Common myeloid progenitor, CD34-positive (primary cell): ENCODE results near the gene DQX1.
"Not testable (repeated sequence)": the region's sequence is repeated elsewhere in the genome, so short reads cannot be mapped to it uniquely, and the experiment has no call there.

Source experiments
- CTCF ChIA-PET: fragments of 350-600 bp; sonication (Branson Sonifier 250); formaldehyde crosslinking; loops from one replicate; lab custom pipeline; 2021; ENCODE audit warnings: antibody characterized with exemption; lab: Charles Lee
- POLR2A ChIA-PET: fragments of 350-600 bp; sonication (Branson Sonifier 250); formaldehyde crosslinking; loops from one replicate; lab custom pipeline; 2021; ENCODE audit warnings: antibody characterized with exemption; lab: Charles Lee
- DNase-seq, 3 donors: peaks; one replicate each; pipeline versions ENCODE4 v3.0.0 to v3.0.0-alpha.2; 2013
- H3K27ac ChIP-seq, 2 experiments: 1 replicate in 1 of 2; 2 replicates in 1 of 2; pipeline ENCODE4 v1.7.0; 2013; ENCODE audit warnings: inconsistent platforms in 2 of 2, low read length in 2 of 2, mild to moderate bottlenecking in 2 of 2, low read depth in 1 of 2, moderate library complexity in 1 of 2; ENCODE audit not compliant: severe bottlenecking in 2 of 2, insufficient read depth in 1 of 2, poor library complexity in 1 of 2
- H3K27me3 ChIP-seq, 5 experiments: replicated peaks in 2 of 5; 1 replicate in 3 of 5; 2 replicates in 2 of 5; pipeline versions ENCODE4 v1.6.1 to v1.7.0; 2013; ENCODE audit warnings: low read length in 4 of 5, mild to moderate bottlenecking in 2 of 5, moderate library complexity in 2 of 5, inconsistent platforms in 1 of 5; ENCODE audit not compliant: insufficient read depth in 5 of 5, control insufficient read depth in 4 of 5
- H3K36me3 ChIP-seq, 4 experiments: 1 replicate in 2 of 4; 2 replicates in 2 of 4; pipeline versions ENCODE4 v1.6.1 to v1.7.0; 2013; ENCODE audit warnings: low read length in 3 of 4, control low read depth in 1 of 4, mild to moderate bottlenecking in 1 of 4; ENCODE audit not compliant: control insufficient read depth in 4 of 4, insufficient read depth in 4 of 4
- H3K4me1 ChIP-seq, 4 experiments: 1 replicate in 3 of 4; 2 replicates in 1 of 4; pipeline versions ENCODE4 v1.6.1 to v1.7.1; 2013; ENCODE audit warnings: low read length in 3 of 4, mild to moderate bottlenecking in 3 of 4, control low read depth in 1 of 4, inconsistent platforms in 1 of 4, moderate library complexity in 1 of 4; ENCODE audit not compliant: control insufficient read depth in 4 of 4, insufficient read depth in 4 of 4; ENCODE audit errors: control extremely low read depth in 1 of 4
- H3K4me3 ChIP-seq, 7 experiments: 1 replicate in 4 of 7; 2 replicates in 3 of 7; pipeline versions ENCODE4 v1.5.1 to v1.7.0; 2013; ENCODE audit warnings: mild to moderate bottlenecking in 7 of 7, low read length in 6 of 7, moderate library complexity in 6 of 7, inconsistent platforms in 2 of 7, low read depth in 2 of 7, control low read depth in 1 of 7; ENCODE audit not compliant: insufficient read depth in 4 of 7, control insufficient read depth in 1 of 7; ENCODE audit errors: extremely low read depth in 1 of 7
- H3K9me3 ChIP-seq, 5 experiments: 1 replicate in 4 of 5; 2 replicates in 1 of 5; pipeline versions ENCODE4 v1.6.1 to v1.7.1; 2013; ENCODE audit warnings: low read length in 4 of 5, mild to moderate bottlenecking in 2 of 5, inconsistent platforms in 1 of 5, low read depth in 1 of 5, moderate library complexity in 1 of 5; ENCODE audit not compliant: control insufficient read depth in 4 of 5, insufficient read depth in 2 of 5; ENCODE audit errors: control extremely low read depth in 1 of 5
- WGBS: methylation state at CpG from one replicate; pipeline ENCODE4 v1.1.5; 2013; ENCODE audit not compliant: insufficient coverage; 5-methylcytosine and 5-hydroxymethylcytosine counted together

Gene DQX1

DNA sequence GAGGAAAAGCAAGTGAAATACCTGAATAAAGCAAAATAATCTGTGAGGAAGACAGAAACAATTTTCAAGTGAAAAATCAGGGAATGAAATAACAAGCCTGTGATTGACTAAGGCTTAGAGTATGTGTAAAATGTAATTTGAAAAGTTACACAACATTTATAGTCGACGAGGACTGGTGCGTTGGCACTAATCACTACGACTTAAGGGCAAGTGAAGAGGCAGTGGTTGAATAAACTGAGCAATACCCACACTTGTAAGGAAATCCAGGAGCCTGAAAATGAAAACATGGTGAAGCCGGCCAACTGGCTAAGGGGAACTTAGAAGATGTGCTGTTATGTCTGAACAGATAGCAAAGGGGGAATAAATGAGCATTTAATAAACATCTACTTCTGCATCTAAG, 41.9 kb upstream of the DQX1 start:
- H3K4me1 ChIP-seq: peaks cover 4 to 52% (median 10%) of the 10 kb centered on the region in 4 experiments
- no peaks in the 10 kb centered on the region for H3K9me3 ChIP-seq
- ChIA-PET CTCF (interaction anchor here (1.0 to 4.5 kb wide), 4 partner anchors 9 to 23 kb away, joined by 4 to 23 read pairs (median 5); no protein-coding TSS in a partner anchor), POLR2A (no interaction called here)
- H3K4me3 ChIP-seq: no peak overlapping the region
- H3K27me3 ChIP-seq: no peaks in the 10 kb centered on the region
- H3K36me3 ChIP-seq: no peaks in the 10 kb centered on the region
- H3K27ac ChIP-seq: no peak overlapping the region
- 93% methylated on average over 5 of the region's 5 CpGs for WGBS
- no peak for DNase-seq

DNA sequence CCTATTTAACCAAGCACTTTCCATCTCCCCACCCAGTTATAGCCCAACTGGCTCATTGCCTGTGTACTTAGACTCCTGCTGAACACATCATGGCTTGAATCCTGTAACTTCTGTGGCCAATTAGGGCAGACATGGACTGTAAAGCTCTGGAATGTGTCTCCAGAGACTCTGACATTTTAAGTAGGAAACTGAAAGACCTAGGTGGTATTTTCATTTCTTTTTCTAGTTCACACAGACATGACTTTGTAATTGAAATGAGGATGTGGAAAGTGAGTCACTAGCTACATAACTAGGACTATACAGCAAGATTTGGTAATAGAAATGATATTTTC, 40.7 kb upstream of the DQX1 start:
- DNase-seq: no peak
- no peaks in the 10 kb centered on the region for H3K36me3 ChIP-seq
- POLR2A ChIA-PET: interaction anchor here (1.6 kb wide), 1 partner anchor 9 kb away, joined by 3 read pairs; no protein-coding TSS in a partner anchor
- no peaks in the 10 kb centered on the region for H3K27me3 ChIP-seq
- H3K4me1 ChIP-seq: peaks cover 0 to 54% (median 14%) of the 10 kb centered on the region in 4 experiments
- H3K9me3 ChIP-seq: no peaks in the 10 kb centered on the region
- H3K27ac ChIP-seq: no peak overlapping the region
- CTCF ChIA-PET: interaction anchor here (1.0 to 4.5 kb wide), 5 partner anchors 8 to 178 kb away, joined by 3 to 23 read pairs (median 5); no protein-coding TSS in a partner anchor
- no peak overlapping the region for H3K4me3 ChIP-seq

DNA sequence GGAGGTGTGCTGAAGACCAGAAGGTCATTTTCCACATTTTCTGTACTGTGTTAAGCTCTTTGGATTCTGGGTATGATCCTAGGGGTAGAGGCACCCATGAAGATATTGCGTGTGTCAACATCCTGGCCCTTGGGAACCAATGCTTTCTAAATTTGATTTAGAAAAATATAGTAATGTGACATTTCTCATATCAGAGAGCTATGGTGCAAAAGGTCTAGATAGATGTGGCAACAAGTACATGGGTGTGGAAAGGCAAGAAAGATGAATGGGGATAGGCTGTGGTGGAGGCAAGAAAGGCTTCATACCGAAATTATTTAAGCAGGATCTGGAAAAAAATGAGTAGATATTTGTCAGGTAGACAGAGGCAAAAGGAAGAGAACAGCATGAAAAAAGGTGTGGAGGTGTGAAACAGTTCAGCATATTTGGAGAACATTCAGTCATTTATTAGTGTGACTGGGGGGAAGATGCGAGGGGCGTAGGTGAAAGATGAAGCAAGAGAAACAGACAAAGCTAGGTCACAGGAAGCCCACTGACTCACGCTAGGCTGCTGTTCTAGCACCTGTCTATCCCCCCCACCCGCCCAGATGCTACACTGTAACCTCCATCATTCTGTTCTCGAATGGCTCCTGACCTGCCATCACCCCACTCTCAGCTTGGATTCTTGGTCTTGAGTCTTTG, 40.2 kb upstream of the DQX1 start:
- Histone ChIP-seq H3K4me1 (peaks cover 0 to 56% (median 14%) of the 10 kb centered on the region in 4 experiments), H3K27ac (no peak overlapping the region), H3K27me3 (no peaks in the 10 kb centered on the region), H3K36me3 (no peaks in the 10 kb centered on the region), H3K4me3 (no peak overlapping the region), H3K9me3 (no peaks in the 10 kb centered on the region)
- POLR2A ChIA-PET: interaction anchor here (1.6 kb wide), 1 partner anchor 9 kb away, joined by 3 read pairs; no protein-coding TSS in a partner anchor
- WGBS: 97% methylated on average over 4 of the region's 7 CpGs
- CTCF ChIA-PET: interaction anchor here (1.0 to 4.5 kb wide), 6 partner anchors 8 to 177 kb away, joined by 3 to 23 read pairs (median 4); no protein-coding TSS in a partner anchor
- no peak for DNase-seq

DNA sequence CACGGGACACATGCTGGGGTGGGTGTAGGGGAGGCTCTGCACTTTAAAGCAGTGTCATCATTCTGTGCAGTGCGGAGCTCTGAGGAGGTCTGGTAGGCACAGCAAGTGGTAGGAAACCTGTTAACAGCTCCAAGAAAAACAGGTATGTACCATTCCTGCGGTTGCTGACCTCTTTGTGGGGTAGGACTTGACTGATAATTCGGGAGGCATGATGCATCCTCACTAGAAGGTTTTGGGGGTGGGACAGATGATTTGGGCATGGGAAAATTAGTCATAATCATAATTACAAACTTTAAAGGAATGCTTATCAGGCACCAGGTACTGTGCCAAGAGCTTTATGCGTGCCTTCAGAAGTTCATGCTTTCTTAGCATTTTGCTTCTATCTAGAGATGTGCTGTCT, 38.2 kb upstream of the DQX1 start:
- Histone ChIP-seq H3K4me3 (no peak overlapping the region), H3K4me1 (peaks cover 0 to 54% (median 17%) of the 10 kb centered on the region in 4 experiments), H3K27ac (no peak overlapping the region), H3K36me3 (no peaks in the 10 kb centered on the region), H3K27me3 (no peaks in the 10 kb centered on the region), H3K9me3 (no peaks in the 10 kb centered on the region)
- 96% methylated on average over 4 of the region's 5 CpGs for WGBS
- ChIA-PET POLR2A (no interaction called here), CTCF (interaction anchor here (0.9 to 1.5 kb wide), 4 partner anchors 11 to 32 kb away, joined by 4 to 5 read pairs (median 4); no protein-coding TSS in a partner anchor)
- no peak for DNase-seq

DNA sequence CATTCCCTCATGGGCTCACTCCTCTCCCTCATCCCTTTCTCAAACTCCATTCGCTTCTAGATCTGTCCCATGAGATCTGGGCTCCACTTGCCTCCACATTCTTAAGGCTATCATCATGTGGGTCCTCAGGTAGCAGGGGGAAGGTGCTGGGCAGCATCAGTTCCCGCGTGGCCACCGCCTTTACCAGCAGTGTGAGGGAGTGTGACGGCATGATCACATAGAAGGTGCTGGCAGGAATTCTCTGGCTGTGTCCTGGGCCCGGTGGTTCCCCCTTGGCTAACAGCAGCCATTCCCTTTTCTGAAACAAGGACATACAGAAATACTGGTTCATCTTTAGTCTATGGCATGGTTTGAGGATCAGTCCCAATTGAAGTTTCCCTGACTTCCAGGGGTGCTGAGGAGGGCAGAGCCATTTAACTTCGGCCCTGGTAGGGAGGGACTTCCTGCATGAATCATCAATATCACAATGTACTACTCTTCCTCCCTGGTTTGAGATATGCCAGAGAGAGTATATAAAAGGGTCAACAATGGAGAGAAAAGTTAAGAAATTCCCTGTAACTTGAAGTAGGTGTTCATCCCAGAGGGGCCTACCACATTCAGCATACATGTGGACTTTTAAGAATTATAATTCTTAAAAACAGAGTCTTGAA, 36.2 kb upstream of the DQX1 start:
- ChIA-PET POLR2A (no interaction called here), CTCF (interaction anchor here (1.0 kb wide), 1 partner anchor 14 kb away, joined by 4 read pairs; no protein-coding TSS in a partner anchor)
- no peaks in the 10 kb centered on the region for H3K9me3 ChIP-seq
- H3K27ac ChIP-seq: no peak overlapping the region
- H3K27me3 ChIP-seq: no peaks in the 10 kb centered on the region
- H3K36me3 ChIP-seq: peaks cover 0 to 10% (median under 1%) of the 10 kb centered on the region in 4 experiments
- peak in 1 of 3 donors; percentile 27 for DNase-seq
- peaks cover 0 to 60% (median 15%) of the 10 kb centered on the region in 4 experiments for H3K4me1 ChIP-seq
- 94% methylated on average over 5 of the region's 7 CpGs for WGBS
- no peak overlapping the region for H3K4me3 ChIP-seq

DNA sequence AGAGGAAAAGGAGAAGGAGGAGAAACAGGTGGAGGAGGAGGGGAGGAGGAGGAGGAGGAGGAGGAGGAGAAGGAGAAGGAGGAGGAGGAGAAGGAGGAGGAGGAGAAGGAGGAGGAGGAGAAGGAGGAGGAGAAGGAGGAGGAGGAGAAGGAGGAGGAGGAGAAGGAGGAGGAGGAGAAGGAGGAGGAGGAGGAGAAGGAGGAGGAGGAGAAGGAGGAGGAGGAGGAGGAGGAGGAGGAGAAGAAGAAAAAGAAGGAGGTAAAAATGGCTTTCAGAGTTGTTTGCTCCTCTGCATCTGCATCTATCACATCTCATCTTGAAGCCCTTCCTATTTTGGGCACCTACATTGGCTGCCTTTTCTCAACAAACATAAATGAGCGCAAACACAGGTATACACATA, 35.0 kb upstream of the DQX1 start:
- H3K4me3 ChIP-seq, H3K9me3 ChIP-seq, H3K27ac ChIP-seq, H3K27me3 ChIP-seq, DNase-seq, POLR2A ChIA-PET: not testable (repeated sequence)
- CTCF ChIA-PET: interaction anchor here (1.0 to 6.1 kb wide), 2 partner anchors 15 kb away, joined by 4 to 35 read pairs; no protein-coding TSS in a partner anchor
- H3K36me3 ChIP-seq: peaks cover 0 to 23% (median 11%) of the 10 kb centered on the region in 4 experiments
- WGBS: 100% methylated on average over 1 of the region's 1 CpG
- peaks cover 0 to 64% (median 19%) of the 10 kb centered on the region in 4 experiments for H3K4me1 ChIP-seq
